Measurements from ENCODE around the gene CD1D. TPM values are rescaled to one million over a fixed set of nuclear protein-coding genes. Genes with fewer than 3 reads are reported as not detected.
"Not testable (repeated sequence)": the region's sequence is repeated elsewhere in the genome, so short reads cannot be mapped to it uniquely, and the experiment has no call there.

Gene CD1D
- total RNA-seq, 1 donor from 2014 or later = 0.49 TPM

DNA sequence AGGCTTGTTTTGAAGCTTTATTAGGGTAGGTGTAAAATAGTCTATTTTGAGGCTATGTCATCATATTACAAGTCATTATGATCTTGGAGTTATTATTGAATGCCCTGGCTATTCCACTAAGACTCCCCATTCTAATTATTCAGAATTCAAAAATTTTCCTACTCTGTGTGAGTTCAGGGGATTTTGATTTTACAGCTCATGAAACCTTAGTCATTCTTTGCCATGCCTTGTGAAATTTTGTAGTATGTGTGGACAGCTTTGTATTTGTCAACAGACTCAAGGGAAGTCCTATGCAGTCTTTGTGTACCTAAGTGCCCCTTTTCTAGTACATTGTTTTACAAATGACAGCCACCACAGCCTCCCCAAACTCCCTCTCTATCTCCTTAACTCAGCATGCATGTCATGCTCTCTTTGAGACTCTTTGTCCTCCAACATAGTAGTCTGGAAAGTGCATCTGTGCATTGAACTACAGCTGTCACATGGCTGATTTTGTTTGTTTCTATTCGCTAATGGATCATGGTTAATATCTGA is 28.0 kb downstream of the CD1D start:
- Histone ChIP-seq H3K4me1 (no peaks in the 10 kb centered on the region), H3K27ac (no peak overlapping the region), H3K36me3 (no peaks in the 10 kb centered on the region), H3K9me3 (no peaks in the 10 kb centered on the region), H3K4me3 (no peak overlapping the region), H3K27me3 (no peaks in the 10 kb centered on the region)
- DNase-seq (ENCODE audit: extremely low spot score in 2 of 2) = no peak
- intact Hi-C loops (cut with DNase I) = loop anchor here (10.0 kb wide), 1 partner anchor 866 kb away; the partner anchor contains the start of gene AIM2
- TF ChIP-seq, protein P1, sequence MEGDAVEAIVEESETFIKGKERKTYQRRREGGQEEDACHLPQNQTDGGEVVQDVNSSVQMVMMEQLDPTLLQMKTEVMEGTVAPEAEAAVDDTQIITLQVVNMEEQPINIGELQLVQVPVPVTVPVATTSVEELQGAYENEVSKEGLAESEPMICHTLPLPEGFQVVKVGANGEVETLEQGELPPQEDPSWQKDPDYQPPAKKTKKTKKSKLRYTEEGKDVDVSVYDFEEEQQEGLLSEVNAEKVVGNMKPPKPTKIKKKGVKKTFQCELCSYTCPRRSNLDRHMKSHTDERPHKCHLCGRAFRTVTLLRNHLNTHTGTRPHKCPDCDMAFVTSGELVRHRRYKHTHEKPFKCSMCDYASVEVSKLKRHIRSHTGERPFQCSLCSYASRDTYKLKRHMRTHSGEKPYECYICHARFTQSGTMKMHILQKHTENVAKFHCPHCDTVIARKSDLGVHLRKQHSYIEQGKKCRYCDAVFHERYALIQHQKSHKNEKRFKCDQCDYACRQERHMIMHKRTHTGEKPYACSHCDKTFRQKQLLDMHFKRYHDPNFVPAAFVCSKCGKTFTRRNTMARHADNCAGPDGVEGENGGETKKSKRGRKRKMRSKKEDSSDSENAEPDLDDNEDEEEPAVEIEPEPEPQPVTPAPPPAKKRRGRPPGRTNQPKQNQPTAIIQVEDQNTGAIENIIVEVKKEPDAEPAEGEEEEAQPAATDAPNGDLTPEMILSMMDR (IDR thresholded peaks at IDR 0.05) = no peak
- TF ChIP-seq POLR2AphosphoS5 (IDR thresholded peaks at IDR 0.05; ENCODE audit: insufficient read depth in 1 of 2, low read depth in 1 of 2) (no peak), POLR2A (IDR thresholded peaks at IDR 0.05) (no peak)

DNA sequence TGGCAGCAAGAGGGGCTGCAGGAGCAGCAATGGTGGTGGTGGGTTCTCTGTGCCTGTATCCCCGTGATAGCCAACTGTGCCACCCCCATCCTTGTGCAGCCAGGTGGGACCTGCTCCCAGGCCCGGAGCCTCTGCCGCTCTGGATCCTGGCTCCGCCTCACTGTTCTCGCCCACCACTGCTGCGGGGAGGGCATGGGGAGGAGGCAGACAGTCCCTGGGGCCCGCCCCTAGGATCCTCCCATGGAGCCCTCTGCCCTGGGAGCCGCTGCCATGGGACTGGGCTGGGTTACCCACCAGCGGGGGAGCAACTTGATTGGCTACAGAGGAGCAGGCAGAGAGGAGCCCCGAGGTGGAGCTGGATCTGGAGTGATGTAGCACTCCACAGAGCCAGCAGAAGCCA is 31.6 kb downstream of the CD1D start:
- TF ChIP-seq POLR2A (IDR thresholded peaks at IDR 0.05) (no peak), POLR2AphosphoS5 (IDR thresholded peaks at IDR 0.05; ENCODE audit: insufficient read depth in 1 of 2, low read depth in 1 of 2) (no peak)
- TF ChIP-seq, protein P1 (IDR thresholded peaks at IDR 0.05) = no peak
- intact Hi-C loops (cut with DNase I) = no loop called here
- Histone ChIP-seq H3K9me3 (no peaks in the 10 kb centered on the region), H3K4me3 (no peak overlapping the region), H3K36me3 (no peaks in the 10 kb centered on the region), H3K27me3 (no peaks in the 10 kb centered on the region), H3K4me1 (no peaks in the 10 kb centered on the region), H3K27ac (no peak overlapping the region)
- DNase-seq (ENCODE audit: extremely low spot score in 2 of 2) = no peak

DNA sequence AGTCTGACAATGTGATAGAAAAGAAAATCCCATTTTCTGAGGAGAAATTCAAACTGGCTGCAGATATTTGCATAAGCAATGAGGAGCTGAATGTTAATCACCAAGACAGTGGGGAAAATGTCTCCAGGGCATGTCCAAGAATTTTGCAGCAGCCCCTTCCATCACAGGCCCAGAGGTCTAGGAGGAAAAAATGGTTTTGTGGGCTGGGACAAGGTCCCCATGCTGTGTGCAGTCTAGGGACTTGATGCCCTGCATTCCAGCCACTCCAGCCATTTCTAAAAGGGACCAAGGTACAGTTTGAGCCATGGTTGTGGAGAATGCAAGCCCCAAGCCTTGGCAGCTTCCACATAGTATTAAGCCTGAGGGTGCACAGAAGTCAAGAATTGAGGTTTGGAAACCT is 42.8 kb downstream of the CD1D start:
- intact Hi-C loops (cut with DNase I) = not testable (repeated sequence)

DNA sequence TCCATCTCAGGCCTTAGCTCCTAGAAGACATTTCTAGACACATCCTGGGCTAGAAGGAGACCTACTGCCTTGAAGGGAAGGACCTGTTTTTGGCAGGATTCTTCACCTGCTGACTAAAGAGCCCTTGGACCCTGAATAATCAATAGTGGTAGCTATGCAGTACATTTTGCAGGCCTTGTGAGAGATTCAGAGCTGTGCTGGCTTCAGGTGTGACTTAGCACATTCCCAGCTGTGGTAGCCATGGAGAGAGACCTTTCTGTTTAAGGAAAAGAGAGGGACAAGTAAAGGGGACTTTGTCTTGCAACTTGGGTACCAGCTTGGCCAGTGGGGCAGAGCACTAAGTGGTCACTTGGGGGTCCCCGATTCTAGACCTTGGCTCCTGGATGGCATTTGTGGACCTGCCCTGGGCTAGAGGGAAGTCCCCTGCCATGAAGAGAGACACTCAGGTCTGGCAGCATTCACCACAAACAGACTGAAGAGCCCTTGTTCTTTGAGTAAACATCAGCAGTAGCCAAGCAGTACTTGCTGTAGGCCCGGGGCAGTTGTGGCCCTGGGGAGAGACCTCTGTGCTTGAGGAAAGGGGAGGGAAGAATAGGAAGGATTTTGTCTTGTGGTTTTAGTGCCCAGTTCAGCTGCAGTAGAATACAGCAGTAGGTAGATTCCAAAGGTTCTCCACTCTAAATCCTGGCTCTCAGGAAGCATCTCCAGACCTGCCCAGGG is 47.4 kb downstream of the CD1D start:
- Histone ChIP-seq H3K9me3 (no peaks in the 10 kb centered on the region), H3K27me3 (no peaks in the 10 kb centered on the region), H3K27ac (no peak overlapping the region), H3K4me3 (no peak overlapping the region), H3K4me1 (no peaks in the 10 kb centered on the region), H3K36me3 (no peaks in the 10 kb centered on the region)
- DNase-seq (ENCODE audit: extremely low spot score in 2 of 2) = no peak
- TF ChIP-seq POLR2A (IDR thresholded peaks at IDR 0.05) (no peak), POLR2AphosphoS5 (IDR thresholded peaks at IDR 0.05; ENCODE audit: insufficient read depth in 1 of 2, low read depth in 1 of 2) (no peak)
- TF ChIP-seq, protein P1 (IDR thresholded peaks at IDR 0.05) = no peak
- intact Hi-C loops (cut with DNase I) = no loop called here

More for the DNA sequence above, 42.8 kb downstream of the CD1D start:
- not testable (repeated sequence) for DNase-seq (ENCODE audit: extremely low spot score in 2 of 2); H3K4me1 ChIP-seq; H3K9me3 ChIP-seq; H3K27me3 ChIP-seq; H3K27ac ChIP-seq; H3K4me3 ChIP-seq; H3K36me3 ChIP-seq

Other genes starting within 250 kb of the CD1D start
- 34.9 TPM for gene KIRREL1, start 187.2 kb upstream of the CD1D start, total RNA-seq
- gene CD1A, start 73.5 kb downstream of the CD1D start, total RNA-seq = 2.2 TPM
- 9.6 TPM for gene CD1C, start 109.0 kb downstream of the CD1D start, total RNA-seq
- not detected for gene CD1B, start 150.6 kb downstream of the CD1D start, total RNA-seq
- gene CD1E, start 173.0 kb downstream of the CD1D start, total RNA-seq = 2.5 TPM
- gene OR10T2, start 218.6 kb downstream of the CD1D start, total RNA-seq = not detected
- gene OR10K2, start 245.3 kb downstream of the CD1D start, total RNA-seq = not detected